Ishikawa (cell line): ENCODE results near the gene TADA1.

Source experiments
- CEBPB ChIP-seq: IDR thresholded peaks from 2 replicates; pipeline ENCODE4 v1.6.1; 2012
- CREB1 ChIP-seq: IDR thresholded peaks from 2 replicates; pipeline ENCODE4 v1.6.1; 2012; ENCODE audit warnings: low read depth
- EGR1 ChIP-seq: IDR thresholded peaks from 2 replicates; pipeline ENCODE4 v1.6.1; 2012
- EP300 ChIP-seq: IDR thresholded peaks from 2 replicates; pipeline ENCODE4 v1.6.1; 2012; ENCODE audit warnings: borderline replicate concordance
- FOXM1 ChIP-seq: IDR thresholded peaks from 2 replicates; pipeline ENCODE4 v1.6.1; 2012; ENCODE audit warnings: low read depth, borderline replicate concordance
- MAX ChIP-seq: IDR thresholded peaks from 2 replicates; pipeline ENCODE4 v1.6.1; 2012
- RAD21 ChIP-seq: IDR thresholded peaks from 2 replicates; pipeline ENCODE4 v1.6.1; 2012; ENCODE audit warnings: low read depth
- REST ChIP-seq: IDR thresholded peaks from 2 replicates; pipeline ENCODE4 v1.6.1; 2012; ENCODE audit warnings: low read depth, mild to moderate bottlenecking
- TAF1 ChIP-seq: IDR thresholded peaks from 2 replicates; pipeline ENCODE4 v1.6.1; 2012; ENCODE audit warnings: low read depth, mild to moderate bottlenecking
- USF1 ChIP-seq: IDR thresholded peaks from 2 replicates; pipeline ENCODE4 v1.6.1; 2012
- YY1 ChIP-seq: IDR thresholded peaks from 2 replicates; pipeline ENCODE4 v1.6.1; 2012; ENCODE audit warnings: low read depth

GRCh38 chr1:166843769-166844596, 32.1 kb downstream of the TADA1 start:
- TF ChIP-seq CEBPB (no peak), EGR1 (no peak), FOXM1 (no peak), TAF1 (no peak), MAX (no peak), YY1 (no peak), EP300 (no peak), CREB1 (no peak), REST (no peak), USF1 (no peak), RAD21 (no peak)
